Smooth muscle cell of the brain vasculature (primary cell): ENCODE data around the gene DENND6B.
"Not testable (repeated sequence)": the region's sequence is repeated elsewhere in the genome, so short reads cannot be mapped to it uniquely, and the experiment has no call there.

Experiments used
- DNase-seq: peaks from one replicate; pipeline ENCODE4 v3.0.0-alpha.2; 2012; ENCODE audit warnings: low read depth, low spot score

Gene DENND6B, protein sequence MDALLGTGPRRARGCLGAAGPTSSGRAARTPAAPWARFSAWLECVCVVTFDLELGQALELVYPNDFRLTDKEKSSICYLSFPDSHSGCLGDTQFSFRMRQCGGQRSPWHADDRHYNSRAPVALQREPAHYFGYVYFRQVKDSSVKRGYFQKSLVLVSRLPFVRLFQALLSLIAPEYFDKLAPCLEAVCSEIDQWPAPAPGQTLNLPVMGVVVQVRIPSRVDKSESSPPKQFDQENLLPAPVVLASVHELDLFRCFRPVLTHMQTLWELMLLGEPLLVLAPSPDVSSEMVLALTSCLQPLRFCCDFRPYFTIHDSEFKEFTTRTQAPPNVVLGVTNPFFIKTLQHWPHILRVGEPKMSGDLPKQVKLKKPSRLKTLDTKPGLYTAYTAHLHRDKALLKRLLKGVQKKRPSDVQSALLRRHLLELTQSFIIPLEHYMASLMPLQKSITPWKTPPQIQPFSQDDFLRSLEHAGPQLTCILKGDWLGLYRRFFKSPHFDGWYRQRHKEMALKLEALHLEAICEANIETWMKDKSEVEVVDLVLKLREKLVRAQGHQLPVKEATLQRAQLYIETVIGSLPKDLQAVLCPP

DNA sequence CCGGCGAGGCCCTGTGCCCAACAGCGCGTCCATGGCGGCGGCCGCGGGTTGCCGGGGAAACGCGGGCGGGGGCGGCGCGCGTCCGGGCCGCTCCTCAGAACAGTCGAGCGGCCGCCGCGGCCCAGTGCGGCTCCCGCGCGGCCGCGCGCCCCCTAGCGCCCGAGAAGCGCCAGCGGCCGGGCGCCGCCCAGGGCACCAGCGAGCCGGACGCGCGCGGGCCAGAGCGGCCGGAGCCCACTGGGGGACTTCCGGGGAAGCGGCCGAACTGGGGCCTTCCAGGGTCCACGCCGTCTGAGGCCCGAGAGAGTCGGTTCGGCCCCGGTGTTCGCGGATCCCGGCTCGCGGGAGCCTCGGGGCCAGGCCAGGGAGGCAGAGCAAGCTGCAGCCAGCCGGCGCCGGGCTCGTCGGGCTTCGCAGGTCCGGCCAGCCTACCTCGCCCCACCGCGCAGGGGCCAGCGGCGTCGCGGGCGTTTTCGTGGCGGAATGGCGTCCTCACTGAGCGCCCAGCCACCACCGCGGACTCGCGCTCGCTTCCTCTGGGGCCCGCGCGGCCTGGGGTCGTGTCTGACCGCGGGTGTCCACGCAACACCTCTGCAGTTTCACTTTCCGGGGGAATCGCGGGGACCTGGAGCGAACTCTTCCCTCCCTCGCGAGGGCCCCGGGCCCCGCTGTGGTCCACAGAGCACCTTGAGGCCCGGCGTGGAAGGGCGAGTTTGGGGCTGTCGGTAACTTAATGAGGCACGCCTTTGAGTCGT, at the start of gene DENND6B:
DENND6B (minus strand) TSS at position 57 of the 755 bp plus-strand sequence; CDS start at position 33, 24 bp downstream.
- no peak for DNase-seq

DNA sequence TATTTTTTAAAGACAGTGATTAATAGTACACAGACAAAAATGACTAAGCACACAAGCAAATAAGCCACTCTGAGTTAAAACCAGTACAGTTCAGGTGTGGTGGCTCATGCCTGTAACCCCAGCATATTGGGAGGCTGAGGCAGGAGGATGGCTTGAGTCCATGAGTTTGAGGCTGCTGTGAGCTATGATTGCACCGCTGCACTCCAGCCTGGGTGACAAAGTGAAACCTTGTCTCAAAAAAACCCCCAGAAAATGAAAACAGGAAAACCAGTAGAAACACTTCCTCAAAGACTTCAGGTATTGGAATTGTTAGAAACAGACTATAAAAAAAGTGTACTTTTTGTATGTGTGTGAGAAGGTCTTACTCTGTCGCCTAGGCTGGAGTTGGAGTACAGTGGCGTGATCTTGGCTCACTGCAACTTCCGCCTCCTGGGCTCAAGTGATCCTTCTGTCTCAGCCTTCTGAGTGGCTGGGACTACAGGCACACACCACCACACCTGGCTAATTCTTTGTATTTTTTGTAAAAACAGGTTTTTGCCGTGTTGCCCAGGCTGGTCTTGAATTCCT, 49.4 kb upstream of the DENND6B start:
- DNase-seq = no peak

DNA sequence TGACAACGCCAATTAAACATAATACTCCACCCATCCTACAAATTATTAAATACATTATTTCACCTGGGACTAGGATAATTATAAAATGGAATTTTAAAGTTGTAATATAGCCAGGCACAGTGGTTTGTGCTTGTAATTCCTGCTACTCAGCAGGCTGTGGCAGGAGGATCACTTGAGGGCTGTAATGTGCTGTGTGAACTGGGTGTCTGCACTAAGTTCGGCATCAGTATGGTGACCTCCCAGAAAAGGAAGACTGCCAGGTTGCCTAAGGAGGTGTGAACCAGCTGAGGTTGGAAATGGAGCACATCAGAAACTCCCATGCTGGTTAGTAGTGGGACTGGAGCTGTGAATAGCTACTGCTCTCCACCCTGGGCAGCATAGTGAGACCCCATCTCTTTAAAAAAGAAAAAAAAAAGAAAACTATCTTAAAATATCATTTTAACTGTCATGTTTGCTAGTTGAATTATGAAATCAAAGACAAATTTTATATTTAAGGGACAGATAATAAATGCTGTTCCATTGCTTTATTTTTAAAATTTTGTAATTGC, 44.4 kb upstream of the DENND6B start:
- no peak for DNase-seq

DNA sequence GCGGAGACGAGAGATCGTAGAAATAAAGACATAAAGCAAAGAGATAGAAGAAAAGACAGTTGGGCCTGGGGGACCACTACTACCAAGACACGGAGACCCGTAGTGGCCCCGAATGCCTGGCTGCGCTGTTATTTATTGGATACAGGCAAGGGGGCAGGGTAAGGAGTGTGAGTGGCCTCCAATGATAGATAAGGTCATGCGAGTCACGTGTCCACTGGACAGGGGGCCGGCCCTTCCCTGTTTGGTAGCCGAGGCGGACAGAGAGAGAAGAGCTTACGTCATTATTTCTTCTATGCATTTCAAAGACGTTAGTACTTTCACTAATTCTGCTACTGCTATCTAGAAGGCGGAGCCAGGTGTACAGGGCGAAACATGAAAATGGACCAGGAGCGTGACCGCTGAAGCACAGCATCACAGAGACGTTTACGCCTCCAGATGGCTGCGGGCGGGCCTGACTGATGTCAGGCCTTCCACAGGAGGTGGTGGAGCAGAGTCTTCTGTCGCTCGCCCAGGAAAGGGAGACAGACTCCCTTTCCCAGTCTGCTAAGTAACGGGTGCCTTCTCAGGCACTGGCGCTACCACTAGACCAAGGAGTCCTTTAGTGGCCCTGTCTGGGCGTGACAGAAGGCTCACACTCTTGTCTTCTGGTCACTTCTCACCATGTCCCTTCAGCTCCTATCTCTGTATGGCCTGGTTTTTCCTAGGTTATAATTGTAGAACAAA, 41.1 kb upstream of the DENND6B start:
- no peak for DNase-seq

DNA sequence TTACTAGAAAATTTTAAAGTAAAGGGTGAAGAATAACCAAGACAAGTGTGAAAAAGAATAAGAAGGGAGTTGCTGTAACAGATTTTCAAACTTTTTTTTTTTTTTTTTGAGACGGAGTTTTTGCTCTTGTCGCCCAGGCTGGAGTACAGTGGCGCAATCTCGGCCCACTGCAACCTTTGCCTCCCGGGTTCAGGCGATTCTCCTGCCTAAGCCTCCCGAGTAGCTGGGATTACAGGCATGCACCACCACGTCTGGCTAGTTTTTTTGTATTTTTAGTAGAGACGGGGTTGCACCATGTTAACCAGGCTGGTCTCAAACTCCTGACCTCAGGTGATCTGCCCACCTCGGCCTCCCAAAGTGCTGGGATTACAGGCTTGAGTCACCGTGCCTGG, 37.0 kb upstream of the DENND6B start:
- DNase-seq = not testable (repeated sequence)

DNA sequence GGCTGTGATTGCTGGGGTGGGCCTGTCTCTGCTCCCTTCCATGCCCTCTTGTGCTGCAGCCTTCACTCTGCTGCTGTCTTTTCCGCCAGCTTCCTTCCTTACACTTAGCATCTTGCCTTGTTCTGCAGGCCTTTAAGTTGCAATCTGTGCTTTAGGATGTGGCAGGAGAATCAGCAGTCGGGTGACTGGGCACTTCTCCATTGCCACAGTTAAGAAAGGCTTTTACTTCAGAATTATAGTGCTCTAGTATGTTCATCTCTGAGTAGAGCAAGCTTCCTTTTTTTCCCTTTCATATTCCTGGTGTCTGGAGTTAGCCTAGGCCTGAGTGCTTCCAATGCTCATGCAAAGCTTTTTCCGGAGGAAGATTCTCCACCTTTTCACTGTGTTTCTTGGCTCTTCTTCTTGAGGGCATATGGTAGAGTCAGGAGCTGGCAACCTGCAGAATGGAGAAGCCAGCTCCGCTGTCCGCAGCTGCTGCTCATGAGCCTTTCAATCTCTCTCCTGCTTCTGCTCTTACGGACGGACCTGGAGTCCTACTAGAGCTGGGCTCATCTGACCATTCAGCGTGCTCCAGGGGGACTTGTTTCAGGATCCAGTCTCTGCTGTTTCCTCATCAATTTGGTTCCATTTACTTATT, 36.5 kb upstream of the DENND6B start:
- DNase-seq = no peak

DNA sequence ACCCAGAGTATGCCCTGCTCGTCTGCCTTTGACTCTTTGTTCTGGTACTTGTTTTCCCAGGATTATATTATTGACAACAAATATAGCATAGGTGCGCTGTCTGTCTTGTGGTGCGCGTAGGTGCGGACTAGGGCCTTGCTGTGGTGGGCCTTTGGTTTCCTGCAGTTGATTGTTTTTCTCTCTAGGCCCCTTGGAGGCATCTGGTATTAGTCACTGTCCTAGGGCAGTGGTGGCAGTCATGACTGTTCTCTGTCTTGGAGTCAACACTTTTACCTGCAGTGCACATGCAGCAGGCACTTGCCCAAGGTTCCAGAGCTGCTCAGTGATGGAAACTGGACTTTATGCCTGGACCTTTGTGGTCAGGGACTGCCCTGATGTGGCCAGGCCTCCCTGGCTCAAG, 34.9 kb upstream of the DENND6B start:
- DNase-seq = no peak

DNA sequence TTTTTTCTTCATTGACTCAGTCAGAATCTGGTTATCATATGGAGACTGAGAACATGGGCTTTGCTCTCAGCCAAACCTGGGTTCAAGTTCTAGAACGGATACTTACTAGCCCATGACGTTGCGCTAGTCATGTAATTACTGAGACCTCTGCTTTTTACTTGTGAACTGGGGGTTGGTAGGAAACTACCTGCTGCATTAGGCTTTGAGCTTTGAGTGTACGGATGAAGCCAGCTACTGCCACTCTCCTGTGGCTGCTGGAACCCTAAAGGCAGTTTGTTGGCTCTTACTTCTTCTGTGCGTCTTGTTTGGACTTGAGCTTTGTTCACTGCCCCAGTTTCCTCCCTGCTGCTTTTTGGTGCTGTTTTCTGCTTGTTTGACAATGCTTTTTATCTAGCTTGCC, 34.4 kb upstream of the DENND6B start:
- no peak for DNase-seq

DNA sequence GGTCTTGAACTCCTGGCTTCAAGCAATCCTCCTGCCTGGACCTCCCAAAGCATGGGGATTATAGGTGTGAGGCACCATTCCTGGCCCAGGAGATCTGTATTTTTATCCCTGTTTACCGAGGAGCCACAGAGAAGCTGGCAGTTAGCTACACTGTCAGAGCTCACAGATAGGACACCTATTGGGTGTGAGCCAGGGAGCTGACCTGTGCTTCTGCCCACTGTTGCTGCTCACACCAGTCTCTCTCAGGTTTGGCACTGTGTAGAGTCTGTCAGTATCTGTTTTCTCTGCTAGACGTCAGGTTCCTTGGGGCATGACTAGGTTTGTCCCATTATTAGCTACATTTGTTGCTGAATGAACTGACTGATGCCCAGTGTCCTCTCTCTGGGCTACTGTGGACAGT, 33.8 kb upstream of the DENND6B start:
- DNase-seq = no peak

DNA sequence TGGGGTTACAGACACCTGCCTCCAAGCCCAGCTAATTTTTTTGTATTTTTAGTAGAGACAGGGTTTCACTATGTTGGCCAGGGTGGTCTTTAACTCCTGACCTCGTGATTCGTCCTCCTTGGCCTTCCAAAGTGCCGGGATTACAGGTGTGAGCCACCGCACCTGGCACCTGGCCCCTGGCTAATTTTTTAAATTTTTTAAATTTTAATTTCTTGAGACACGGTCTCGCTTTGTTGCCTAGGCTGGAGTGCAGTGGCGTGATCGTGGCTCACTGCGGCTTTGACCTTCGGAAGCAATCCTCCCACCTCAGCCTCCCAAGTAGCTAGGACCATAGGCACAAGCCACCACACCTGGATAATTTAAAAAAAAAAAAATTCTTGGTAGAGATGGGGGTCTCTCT, 30.9 kb upstream of the DENND6B start:
- no peak for DNase-seq

DNA sequence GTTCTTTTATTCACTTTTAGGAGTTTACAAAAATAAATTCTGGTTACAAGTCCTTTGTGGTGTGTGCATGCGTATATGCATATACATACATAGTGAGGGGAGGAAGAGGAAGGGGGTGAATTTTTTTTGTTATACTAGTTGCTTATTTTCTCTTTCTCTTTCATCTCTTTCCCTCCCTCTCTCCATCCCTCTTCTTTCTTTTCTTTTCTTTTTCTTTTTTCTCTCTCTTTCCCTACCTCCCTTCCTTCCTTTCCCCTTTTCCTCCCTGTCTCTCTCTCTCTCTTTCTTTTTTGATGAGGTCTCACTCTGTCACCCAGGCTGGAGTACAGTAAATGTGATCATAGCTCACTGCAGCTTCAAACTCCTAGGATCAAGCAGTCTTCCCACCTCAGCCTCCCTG, 30.4 kb upstream of the DENND6B start:
- no peak for DNase-seq

DNA sequence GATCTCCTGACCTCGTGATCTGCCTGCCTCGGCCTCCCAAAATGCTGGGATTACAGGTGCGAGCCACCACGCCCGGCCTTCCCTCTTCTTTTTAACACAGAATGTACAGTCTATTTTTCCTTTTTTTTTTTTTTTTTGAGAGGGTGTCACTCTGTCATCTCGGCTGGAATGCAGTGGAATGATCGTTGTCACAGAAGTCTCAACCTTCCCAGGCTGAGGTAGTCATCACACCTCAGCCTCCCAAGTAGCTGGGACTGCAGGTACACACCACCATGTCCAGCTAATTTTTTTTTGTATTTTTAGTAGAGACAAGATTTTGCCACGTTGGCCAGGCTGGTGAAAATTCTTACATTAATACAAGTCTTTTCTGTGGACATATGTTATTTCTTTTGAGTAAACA, 29.4 kb upstream of the DENND6B start:
- DNase-seq = no peak

DNA sequence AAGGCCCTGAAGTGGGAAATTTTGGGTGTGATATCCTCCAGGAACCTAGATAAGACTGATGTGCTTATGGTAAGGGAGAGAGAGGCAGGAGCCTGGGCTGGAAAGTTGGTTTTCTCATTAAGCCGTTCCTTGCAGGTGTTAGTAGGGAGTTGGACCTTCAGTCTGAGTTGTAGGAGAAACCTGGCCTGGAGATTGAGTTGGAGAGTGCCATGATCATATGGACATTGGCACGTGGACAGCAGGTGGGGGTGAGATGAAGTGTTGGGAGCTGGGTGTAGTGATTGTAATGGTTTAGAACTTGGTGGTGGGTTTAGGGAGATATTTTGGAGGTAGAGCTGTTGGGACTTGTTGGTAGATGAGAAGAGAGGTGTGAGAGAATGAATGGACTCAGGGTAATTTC, 21.2 kb upstream of the DENND6B start:
- DNase-seq = no peak

DNA sequence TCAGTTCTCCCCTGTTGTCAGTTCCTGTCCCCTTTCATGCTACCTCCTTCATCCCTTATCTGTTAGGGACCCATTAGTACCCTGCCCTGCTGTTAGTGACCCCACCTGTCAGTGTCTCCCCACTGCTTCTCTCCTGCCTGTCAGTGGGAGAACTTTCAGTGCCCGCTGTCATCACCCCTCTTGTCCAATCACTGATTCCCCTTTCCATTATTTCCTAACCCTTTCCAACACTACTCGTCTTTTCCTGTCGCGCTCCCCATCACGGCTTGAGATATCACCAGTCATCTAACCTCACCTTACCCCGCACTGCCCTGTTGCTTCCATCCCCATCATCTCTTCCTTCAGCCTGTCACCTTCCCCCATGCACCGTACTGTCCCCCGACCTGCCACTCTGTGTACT, 20.3 kb upstream of the DENND6B start:
- no peak for DNase-seq

DNA sequence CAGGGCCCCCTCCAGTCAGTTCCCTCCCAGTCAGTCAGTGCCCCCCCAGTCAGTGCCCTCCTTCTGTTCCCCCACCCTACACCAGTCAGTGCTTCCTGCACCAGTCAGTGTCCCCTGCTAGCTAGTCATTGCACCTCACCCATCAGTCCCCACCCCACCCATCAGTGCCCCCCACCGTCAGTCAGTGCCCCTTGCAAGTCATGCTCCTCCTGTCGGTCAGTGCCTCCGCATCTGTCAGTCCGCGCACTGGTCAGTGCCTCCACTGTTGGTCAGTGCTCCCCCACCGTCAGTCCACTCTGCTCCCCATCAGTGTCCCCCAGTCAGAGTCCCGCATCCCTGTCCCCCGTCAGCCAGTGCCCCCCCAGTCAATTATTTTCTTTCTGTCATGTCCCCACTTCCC, 19.7 kb upstream of the DENND6B start:
- DNase-seq = no peak

DNA sequence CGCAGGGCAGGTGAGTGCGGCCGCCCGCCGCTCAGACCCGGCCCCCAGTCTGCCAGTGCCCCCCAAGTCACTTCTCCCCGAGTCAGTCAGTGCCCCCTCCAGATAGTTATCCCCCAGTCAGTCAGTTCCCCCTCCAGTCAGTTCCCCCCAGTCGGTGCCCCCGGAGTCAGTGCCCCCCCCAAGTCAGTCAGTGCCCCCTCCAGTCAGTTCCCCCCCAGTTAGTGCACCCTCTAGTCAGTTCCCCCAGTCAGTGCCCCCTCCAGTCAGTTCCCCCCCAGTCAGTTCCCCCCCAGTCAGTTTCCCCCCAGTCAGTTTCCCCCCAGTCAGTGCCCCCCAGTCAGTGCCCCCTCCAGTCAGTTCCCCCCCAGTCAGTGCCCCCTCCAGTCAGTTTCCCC, 16.7 kb upstream of the DENND6B start:
- DNase-seq = no peak

DNA sequence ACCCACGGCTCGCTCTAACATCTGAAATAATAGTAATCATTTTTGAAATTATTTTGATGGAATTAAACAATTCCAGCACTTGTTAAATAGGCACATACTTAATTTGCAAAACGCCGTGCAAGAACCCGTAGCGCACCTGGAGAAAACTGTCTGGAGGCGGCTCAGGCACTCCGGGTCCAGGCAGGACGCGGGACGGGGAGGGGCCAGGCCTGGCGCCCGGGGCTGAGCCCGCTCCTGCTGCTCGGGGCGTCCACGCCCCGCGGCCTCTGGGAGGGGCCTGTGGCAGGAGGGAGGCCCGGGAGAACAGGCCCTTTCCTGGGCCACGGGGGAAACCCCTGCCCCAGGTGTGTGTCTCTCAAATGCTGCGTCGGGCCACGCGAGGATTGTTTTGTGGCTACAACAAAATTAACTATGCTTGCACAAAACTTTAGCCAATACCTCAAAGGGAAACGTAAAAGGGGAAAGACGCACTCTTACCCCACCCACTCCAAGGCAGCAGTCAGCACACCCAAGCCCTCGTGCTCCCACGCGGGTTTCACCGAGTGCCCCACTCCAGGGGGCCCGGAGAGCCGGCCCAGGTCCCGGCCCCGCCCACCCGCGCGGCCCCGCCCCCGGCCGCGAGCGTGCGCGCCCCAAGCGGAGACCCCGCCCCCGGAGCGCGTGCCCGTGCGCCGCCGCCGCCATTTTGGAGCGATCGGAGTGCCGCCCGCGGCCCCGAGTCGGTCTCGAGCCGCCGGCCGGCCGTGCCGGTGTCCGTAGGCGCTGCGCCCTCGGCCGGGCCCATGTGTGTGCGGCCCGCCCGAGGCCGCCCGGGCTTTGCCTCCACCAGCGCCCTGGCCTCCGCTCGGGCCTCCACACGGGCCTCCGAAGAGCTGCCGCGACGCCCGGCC, 16.1 kb upstream of the DENND6B start, which contains the start of gene PPP6R2:
PPP6R2 (plus strand) TSS at position 677 of the 890 bp plus-strand sequence. CDS start 50,582 bp downstream, outside the sequence.
- no peak for DNase-seq

DNA sequence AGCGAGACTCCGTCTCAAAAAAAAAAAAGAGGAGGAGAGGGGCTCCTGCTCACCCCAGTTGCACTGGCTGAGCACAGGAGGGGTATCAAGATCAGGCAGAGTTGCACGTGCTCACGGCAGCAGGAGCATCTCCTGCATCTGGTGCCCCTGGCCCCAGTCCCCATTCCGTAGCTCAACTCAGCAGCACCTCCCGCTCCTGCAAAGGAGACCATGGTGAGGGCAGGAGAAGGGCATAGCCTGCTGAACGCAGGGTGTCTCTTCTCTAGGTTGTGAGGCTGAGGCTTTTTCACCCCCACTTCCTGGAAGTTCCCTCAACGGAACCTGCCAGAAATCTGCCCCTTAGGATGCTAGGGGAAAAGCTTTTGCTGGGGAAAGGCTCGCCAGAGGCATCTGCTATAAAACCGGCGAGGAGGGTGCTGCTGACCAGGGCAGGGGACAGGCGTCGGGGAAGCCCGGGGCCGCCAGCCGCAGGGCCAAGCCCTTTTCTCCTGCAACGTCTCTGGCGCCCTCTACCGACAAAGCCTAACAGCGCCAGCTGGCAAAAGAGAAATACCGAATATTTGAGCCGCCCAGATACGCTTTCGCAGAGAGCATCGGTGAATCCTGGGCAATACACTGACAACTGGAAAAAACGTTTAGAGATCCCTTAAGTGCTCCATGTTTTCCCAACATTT, 15.3 kb upstream of the DENND6B start:
- peak; percentile 57 for DNase-seq
